C4-2B (cell line): ENCODE data around the gene DLG4.

Experiments
- CTCF ChIP-seq: fragments of 450-650 bp; conservative IDR thresholded peaks from 2 replicates; pipeline ENCODE4 v1.5.1; 2017; ENCODE audit warnings: mild to moderate bottlenecking
- ZFX ChIP-seq: fragments of 450-650 bp; IDR thresholded peaks from 2 replicates; pipeline ENCODE4 v1.6.1; 2017

DNA sequence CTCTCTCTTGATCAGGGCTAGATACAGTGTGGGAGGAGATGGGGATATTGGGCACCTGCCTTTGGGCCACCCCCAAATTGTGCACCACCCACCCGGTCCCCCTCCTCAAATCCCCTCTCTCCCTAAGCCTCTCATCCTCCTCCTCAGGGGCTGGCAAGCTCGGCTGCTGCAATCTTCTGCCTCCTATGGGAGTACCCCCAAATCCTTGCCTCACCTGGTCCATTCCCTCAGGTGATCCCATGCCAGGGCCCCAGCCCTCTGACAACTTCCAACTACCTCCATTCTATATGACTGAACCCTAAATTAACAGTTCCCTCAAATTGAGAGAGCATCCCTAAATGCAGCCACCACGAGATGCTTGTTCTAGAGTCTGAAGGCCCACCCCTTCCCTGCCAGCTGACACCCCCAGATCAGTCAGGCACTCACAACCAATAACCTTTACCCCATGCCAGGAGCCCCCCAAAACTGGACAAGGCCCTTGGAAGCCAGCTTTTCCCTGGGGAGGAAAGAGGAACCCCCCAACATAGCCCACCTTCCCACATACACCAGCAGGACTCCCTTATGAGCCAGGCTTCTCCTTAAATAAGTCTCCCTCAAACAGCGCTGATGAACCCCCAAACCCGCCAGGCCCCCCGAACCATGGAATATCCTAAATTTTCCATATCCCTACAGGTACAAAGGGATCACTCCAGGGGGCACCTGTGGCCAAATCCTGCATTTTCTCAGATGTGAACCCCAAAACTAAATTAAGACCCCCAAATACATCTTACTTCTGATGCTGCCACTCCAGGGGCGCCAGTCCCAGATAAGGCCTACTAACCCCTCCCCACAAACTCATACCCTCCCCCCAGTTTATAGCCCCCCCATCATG is 3.2 kb downstream of the DLG4 start:
- no peak for TF ChIP-seq CTCF
- no peak for TF ChIP-seq ZFX
